Lung (tissue), 12 donors: ENCODE data around the gene CARMIL3. TPM values are rescaled to one million over a fixed set of nuclear protein-coding genes. Genes with fewer than 3 reads are reported as not detected.

Experiments used
- ATAC-seq: fragments of 200-7000 bp; cut with Tn5 transposase; one replicate; pipeline ENCODE4 v1.9.1; 2020; ENCODE audit warnings: moderate number of reproducible peaks; ENCODE audit not compliant: insufficient read depth, low FRiP score
- DNase-seq, 3 donors: peaks; one replicate each; pipeline ENCODE4 v3.0.0-alpha.2; 2013 to 2017
- H3K27ac ChIP-seq, 2 donors: one replicate each; pipeline ENCODE4 v1.5.1; 2013; ENCODE audit warnings: mild to moderate bottlenecking in 2 of 2, moderate library complexity in 2 of 2, control low read depth in 1 of 2, inconsistent platforms in 1 of 2, low read depth in 1 of 2, low read length in 1 of 2
- H3K27me3 ChIP-seq, 3 donors: one replicate each; pipeline ENCODE4 v1.5.1; 2013; ENCODE audit warnings: low read length in 2 of 3; ENCODE audit not compliant: control insufficient read depth in 3 of 3, insufficient read depth in 3 of 3
- H3K36me3 ChIP-seq, 4 donors: one replicate each; pipeline ENCODE4 v1.5.1; 2013; ENCODE audit warnings: low read length in 4 of 4, mild to moderate bottlenecking in 1 of 4, moderate library complexity in 1 of 4; ENCODE audit not compliant: control insufficient read depth in 4 of 4, insufficient read depth in 4 of 4
- H3K4me1 ChIP-seq, 5 donors: one replicate each; pipeline ENCODE4 v1.5.1; 2013; ENCODE audit warnings: low read length in 5 of 5, mild to moderate bottlenecking in 2 of 5, moderate library complexity in 1 of 5; ENCODE audit not compliant: control insufficient read depth in 5 of 5, insufficient read depth in 5 of 5
- H3K4me3 ChIP-seq: one replicate; pipeline ENCODE4 v1.5.1; 2013; ENCODE audit warnings: mild to moderate bottlenecking, control low read depth, moderate library complexity
- H3K9ac ChIP-seq, 2 donors: one replicate each; pipeline ENCODE4 v1.5.1; 2013; ENCODE audit warnings: low read length in 2 of 2, control low read depth in 1 of 2; ENCODE audit not compliant: insufficient read depth in 1 of 2
- H3K9me3 ChIP-seq, 4 donors: one replicate each; pipeline ENCODE4 v1.5.1; 2013; ENCODE audit warnings: low read length in 3 of 4, mild to moderate bottlenecking in 1 of 4, moderate library complexity in 1 of 4; ENCODE audit not compliant: control insufficient read depth in 4 of 4, insufficient read depth in 3 of 4
- WGBS, 2 donors: extraction: QIAGEN DNeasy Blood & Tissue Kit; methylation state at CpG; one replicate each; pipeline ENCODE4 v1.1.7; 2013; 5-methylcytosine and 5-hydroxymethylcytosine counted together
- polyA plus RNA-seq, 2 donors: library from polyadenylated mRNA; stranded (reverse); fragments of 200-250 nt; gene quantifications; one replicate each; pipeline ENCODE4 v1.2.1, GENCODE V29; 2013
- total RNA-seq, 2 donors: library from RNA; depleted of rRNA in 1 of 2; stranded (reverse); fragments of >200 nt in 1 of 2; gene quantifications; one replicate each; pipeline ENCODE4 v1.2.1, GENCODE V29; 2014 to 2021
- TF ChIP-seq, protein P1 (sequence below): IDR thresholded peaks from 2 replicates; pipeline ENCODE4 v1.5.1; 2012; ENCODE audit warnings: mild to moderate bottlenecking; ENCODE audit errors: control extremely low read depth, extremely low read depth
- donor health status: control.
- donor health status: control.
- donor health status: Bipolar disorder and iron deficiency.
- donor health status: healthy.
- donor health status: DM: yes; HTN: yes; CAD: no.

The CARMIL3 gene
- total and polyA plus RNA-seq, 4 donors, result 0.37 to 2.4 (median 0.78) TPM

GRCh38 chr14:24065408-24065807 lies 13.6 kb downstream of the CARMIL3 start:
- TF ChIP-seq, protein P1, sequence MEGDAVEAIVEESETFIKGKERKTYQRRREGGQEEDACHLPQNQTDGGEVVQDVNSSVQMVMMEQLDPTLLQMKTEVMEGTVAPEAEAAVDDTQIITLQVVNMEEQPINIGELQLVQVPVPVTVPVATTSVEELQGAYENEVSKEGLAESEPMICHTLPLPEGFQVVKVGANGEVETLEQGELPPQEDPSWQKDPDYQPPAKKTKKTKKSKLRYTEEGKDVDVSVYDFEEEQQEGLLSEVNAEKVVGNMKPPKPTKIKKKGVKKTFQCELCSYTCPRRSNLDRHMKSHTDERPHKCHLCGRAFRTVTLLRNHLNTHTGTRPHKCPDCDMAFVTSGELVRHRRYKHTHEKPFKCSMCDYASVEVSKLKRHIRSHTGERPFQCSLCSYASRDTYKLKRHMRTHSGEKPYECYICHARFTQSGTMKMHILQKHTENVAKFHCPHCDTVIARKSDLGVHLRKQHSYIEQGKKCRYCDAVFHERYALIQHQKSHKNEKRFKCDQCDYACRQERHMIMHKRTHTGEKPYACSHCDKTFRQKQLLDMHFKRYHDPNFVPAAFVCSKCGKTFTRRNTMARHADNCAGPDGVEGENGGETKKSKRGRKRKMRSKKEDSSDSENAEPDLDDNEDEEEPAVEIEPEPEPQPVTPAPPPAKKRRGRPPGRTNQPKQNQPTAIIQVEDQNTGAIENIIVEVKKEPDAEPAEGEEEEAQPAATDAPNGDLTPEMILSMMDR, result no peak

DNA sequence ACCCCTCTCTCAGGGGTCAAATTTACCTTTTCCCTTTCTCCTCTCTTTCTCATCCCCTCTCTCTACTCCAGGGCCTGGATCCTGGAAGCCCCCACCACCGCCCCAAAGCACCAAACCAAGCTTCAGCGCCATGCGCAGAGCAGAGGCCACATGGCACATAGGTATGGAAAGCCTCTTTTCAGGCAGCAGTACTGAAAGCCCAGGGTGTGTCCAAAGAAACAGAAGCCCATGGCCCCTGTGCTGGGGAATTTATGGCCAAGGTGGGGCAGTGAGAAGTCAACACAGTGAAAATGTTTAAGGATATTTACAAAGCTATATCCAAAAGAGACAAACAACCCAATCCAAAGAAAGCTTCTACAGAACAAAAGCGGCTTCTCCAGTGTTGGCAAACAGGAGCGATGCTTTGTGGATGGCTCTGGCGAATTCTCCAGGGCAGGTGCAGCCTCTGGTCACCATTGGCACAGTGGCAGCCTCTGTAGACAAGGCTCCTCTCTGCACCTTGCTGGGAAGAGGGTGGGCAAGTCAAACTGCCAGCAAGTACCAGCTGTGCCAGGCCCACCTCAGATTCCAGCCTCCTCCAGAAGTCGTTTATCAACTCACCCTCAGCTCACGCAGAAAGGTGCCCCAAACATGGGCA lies 14.8 kb downstream of the CARMIL3 start:
- Histone ChIP-seq H3K9ac (no peak overlapping the region), H3K4me1 (no peaks in the 10 kb centered on the region), H3K9me3 (peaks cover 0 to 2% (median 0%) of the 10 kb centered on the region in 4 donors), H3K36me3 (no peaks in the 10 kb centered on the region), H3K27ac (no peak overlapping the region), H3K27me3 (peaks cover 0 to 4% (median 0%) of the 10 kb centered on the region in 3 donors), H3K4me3 (no peak overlapping the region)
- 89 to 95% methylated on average over 8 of the region's 8 CpGs for WGBS, 2 donors
- DNase-seq (no peak), ATAC-seq (no peak)
- TF ChIP-seq, protein P1, result no peak

More at GRCh38 chr14:24065408-24065807, 13.6 kb downstream of the CARMIL3 start:
- ATAC-seq (no peak), DNase-seq (no peak)
- Histone ChIP-seq H3K9me3 (peaks cover 0 to 2% (median 0%) of the 10 kb centered on the region in 4 donors), H3K27me3 (no peaks in the 10 kb centered on the region), H3K4me3 (no peak overlapping the region), H3K36me3 (no peaks in the 10 kb centered on the region), H3K9ac (no peak overlapping the region), H3K4me1 (no peaks in the 10 kb centered on the region), H3K27ac (no peak overlapping the region)
- WGBS, 2 donors, result 66 to 80% methylated on average over 8 of the region's 8 CpGs

DNA sequence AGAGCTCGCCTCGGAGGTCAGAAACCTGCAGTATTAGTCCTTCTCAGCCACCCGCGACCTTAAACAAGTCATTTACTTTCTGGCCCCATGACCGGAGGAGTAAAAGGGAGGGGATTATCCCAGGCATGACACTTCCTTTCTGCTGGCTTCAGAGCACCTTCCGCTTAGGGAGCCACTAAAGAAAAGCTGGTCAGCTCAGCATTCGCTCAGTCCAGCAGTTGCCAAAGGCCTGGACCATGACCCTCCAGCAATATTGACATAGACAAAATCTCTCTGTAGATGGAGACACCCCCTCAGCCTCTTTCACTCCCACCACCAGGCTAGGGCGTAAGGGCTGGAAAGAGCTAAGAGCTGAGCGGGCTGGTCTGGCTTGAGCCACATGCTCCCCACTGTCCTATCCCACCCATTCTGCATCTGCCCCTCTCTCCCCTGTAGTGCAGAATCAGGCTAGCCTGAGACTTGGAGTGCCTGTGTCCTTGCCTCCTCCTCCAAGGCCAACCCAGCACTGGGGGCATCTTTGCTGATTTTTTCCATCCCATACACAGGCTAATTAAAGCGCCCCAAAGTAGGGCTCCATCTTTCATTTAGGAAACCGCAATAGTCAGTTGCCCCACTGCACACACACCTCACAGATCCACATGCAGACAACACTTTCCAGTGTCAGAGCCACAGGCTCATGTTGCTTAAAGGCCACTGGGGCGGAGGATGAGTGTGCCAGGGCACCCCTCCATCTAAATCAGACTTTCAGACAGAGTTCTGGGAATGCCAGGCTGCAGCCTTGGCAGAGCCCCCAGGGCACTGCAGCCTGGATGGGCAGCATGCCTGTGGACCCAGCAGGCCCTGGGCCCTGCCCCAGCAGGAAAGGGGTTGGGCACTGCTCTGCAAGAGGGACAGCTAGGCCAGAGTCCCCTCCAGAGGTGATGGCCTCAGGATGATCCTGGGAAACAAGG lies 15.6 kb downstream of the CARMIL3 start:
- Histone ChIP-seq H3K4me3 (no peak overlapping the region), H3K27me3 (peaks cover 0 to 8% (median 0%) of the 10 kb centered on the region in 3 donors), H3K4me1 (no peaks in the 10 kb centered on the region), H3K9me3 (peaks cover 0 to 2% (median 0%) of the 10 kb centered on the region in 4 donors), H3K36me3 (no peaks in the 10 kb centered on the region), H3K27ac (no peak overlapping the region), H3K9ac (no peak overlapping the region)
- no peak for ATAC-seq
- WGBS, 2 donors, result 93 to 95% methylated on average over 12 of the region's 12 CpGs
- TF ChIP-seq, protein P1, result no peak
- no peak for DNase-seq
